CD4-positive, alpha-beta T cell (primary cell): ENCODE data around the gene SORCS2. TPM values are rescaled to one million over a fixed set of nuclear protein-coding genes. Genes with fewer than 3 reads are reported as not detected.

ENCODE experiments used
- ATAC-seq: fragments of 200-7000 bp; cut with Tn5 transposase; one replicate; pipeline ENCODE4 v1.10.0; 2022; ENCODE audit warnings: mild to moderate bottlenecking; ENCODE audit not compliant: poor library complexity
- CTCF ChIA-PET: fragments of 350-600 bp; sonication (Branson Sonifier 250); formaldehyde crosslinking; loops from one replicate; lab custom pipeline; 2021; ENCODE audit warnings: antibody characterized with exemption, inconsistent platforms; lab: Charles Lee
- POLR2A ChIA-PET: fragments of 350-600 bp; sonication (Branson Sonifier 250); formaldehyde crosslinking; loops from one replicate; lab custom pipeline; 2021; ENCODE audit warnings: antibody characterized with exemption, inconsistent platforms; lab: Charles Lee
- DNase-seq, 14 experiments: peaks; one replicate each; pipeline ENCODE4 v3.0.0-alpha.2; 2013 to 2020; ENCODE audit warnings: mixed read lengths in 2 of 14
- H3K27ac ChIP-seq, 2 donors: one replicate each; pipeline versions ENCODE4 v1.5.1 to v1.7.0; 2013; ENCODE audit warnings: low read length in 2 of 2, low read depth in 1 of 2, mild to moderate bottlenecking in 1 of 2
- H3K27me3 ChIP-seq, 2 experiments: 1 replicate in 1 of 2; 2 replicates in 1 of 2; pipeline versions ENCODE4 v1.6.1 to v1.7.0; 2013; ENCODE audit warnings: low read length in 2 of 2, control low read depth in 1 of 2, mild to moderate bottlenecking in 1 of 2, moderate library complexity in 1 of 2; ENCODE audit not compliant: insufficient read depth in 2 of 2, control insufficient read depth in 1 of 2
- H3K36me3 ChIP-seq: one replicate; pipeline ENCODE4 v1.6.1; 2013; ENCODE audit warnings: low read length, control low read depth; ENCODE audit not compliant: insufficient read depth
- H3K4me1 ChIP-seq: one replicate; pipeline ENCODE4 v1.6.1; 2013; ENCODE audit warnings: low read length, control low read depth; ENCODE audit not compliant: insufficient read depth
- H3K4me3 ChIP-seq: one replicate; pipeline ENCODE4 v1.5.1; 2013; ENCODE audit warnings: mild to moderate bottlenecking, low read length, moderate library complexity
- H3K9me3 ChIP-seq, 2 experiments: 1 replicate in 1 of 2; 2 replicates in 1 of 2; pipeline versions ENCODE4 v1.6.1 to v1.7.0; 2013; ENCODE audit warnings: low read length in 2 of 2, mild to moderate bottlenecking in 2 of 2, control low read depth in 1 of 2, moderate library complexity in 1 of 2; ENCODE audit not compliant: control insufficient read depth in 1 of 2, insufficient read depth in 1 of 2
- H3K27ac Mint-ChIP-seq: one replicate; pipeline ENCODE4 v1.8.0; 2020; ENCODE audit warnings: mixed read lengths
- H3K27me3 Mint-ChIP-seq: one replicate; pipeline ENCODE4 v1.8.0; 2021; ENCODE audit warnings: mixed read lengths
- H3K36me3 Mint-ChIP-seq: one replicate; pipeline ENCODE4 v1.8.0; 2021; ENCODE audit warnings: low read depth, mixed read lengths
- H3K4me1 Mint-ChIP-seq: one replicate; pipeline ENCODE4 v1.8.0; 2021; ENCODE audit warnings: low read depth, mixed read lengths
- H3K4me3 Mint-ChIP-seq: one replicate; pipeline ENCODE4 v1.8.0; 2020; ENCODE audit warnings: mild to moderate bottlenecking, mixed read lengths
- H3K9me3 Mint-ChIP-seq: one replicate; pipeline ENCODE4 v1.8.0; 2020; ENCODE audit warnings: mixed read lengths
- CTCF ChIP-seq: fragments of 200-600 bp; IDR thresholded peaks from one replicate; pipeline ENCODE4 v1.8.0; 2022; ENCODE audit warnings: antibody characterized with exemption, mild to moderate bottlenecking
- intact Hi-C, 2 experiments: fragments of 100-400 bp; cut with DNase I in 1 of 2; cut with micrococcal nuclease in 1 of 2; formaldehyde crosslinking; loops; one replicate each; pipeline versions ENCODE4 v1.15.1 to v1.9.0; 2023 to 2025; cut with DNase I, micrococcal nuclease
- total RNA-seq, 174 experiments: library from RNA in 2 of 174; stranded (reverse) in 2 of 174; gene quantifications; one replicate each; pipeline ENCODE4 v1.2.3 and lab custom pipeline; 2021 to 2026

Gene SORCS2
- total RNA-seq, 2 experiments from 2014 or later = not detected

GRCh38 chr4:7756071-7756470, 563.7 kb downstream of the SORCS2 start:
- H3K27ac Mint-ChIP-seq = no peak overlapping the region

GRCh38 chr4:7756561-7757355, 564.4 kb downstream of the SORCS2 start:
- intact Hi-C loops = no loop called here
- Histone ChIP-seq H3K27me3 (no peaks in the 10 kb centered on the region), H3K9me3 (no peaks in the 10 kb centered on the region), H3K4me1 (peaks cover 24% of the 10 kb centered on the region), H3K36me3 (no peaks in the 10 kb centered on the region), H3K27ac (no peak overlapping the region), H3K4me3 (no peak overlapping the region)
- ATAC-seq = no peak
- Mint-ChIP-seq H3K4me1 (peaks cover 28% of the 10 kb centered on the region), H3K27ac (no peak overlapping the region), H3K9me3 (no peaks in the 10 kb centered on the region), H3K4me3 (no peak overlapping the region), H3K36me3 (peaks cover 10% of the 10 kb centered on the region), H3K27me3 (no peaks in the 10 kb centered on the region)
- CTCF ChIA-PET = no interaction called here
- DNase-seq = no peak
- POLR2A ChIA-PET = no interaction called here
- TF ChIP-seq CTCF = no peak

More at GRCh38 chr4:7756071-7756470, 563.7 kb downstream of the SORCS2 start:
- Mint-ChIP-seq H3K4me1 (peaks cover 23% of the 10 kb centered on the region), H3K4me3 (no peak overlapping the region), H3K9me3 (peaks cover 2% of the 10 kb centered on the region), H3K27me3 (no peaks in the 10 kb centered on the region), H3K36me3 (peaks cover 4% of the 10 kb centered on the region)
- Histone ChIP-seq H3K4me3 (no peak overlapping the region), H3K27ac (no peak overlapping the region), H3K27me3 (no peaks in the 10 kb centered on the region), H3K4me1 (peaks cover 21% of the 10 kb centered on the region), H3K9me3 (no peaks in the 10 kb centered on the region), H3K36me3 (no peaks in the 10 kb centered on the region)
- no peak for DNase-seq
- ChIA-PET CTCF (no interaction called here), POLR2A (no interaction called here)
- no peak for TF ChIP-seq CTCF
- intact Hi-C loops = no loop called here
- no peak for ATAC-seq

DNA sequence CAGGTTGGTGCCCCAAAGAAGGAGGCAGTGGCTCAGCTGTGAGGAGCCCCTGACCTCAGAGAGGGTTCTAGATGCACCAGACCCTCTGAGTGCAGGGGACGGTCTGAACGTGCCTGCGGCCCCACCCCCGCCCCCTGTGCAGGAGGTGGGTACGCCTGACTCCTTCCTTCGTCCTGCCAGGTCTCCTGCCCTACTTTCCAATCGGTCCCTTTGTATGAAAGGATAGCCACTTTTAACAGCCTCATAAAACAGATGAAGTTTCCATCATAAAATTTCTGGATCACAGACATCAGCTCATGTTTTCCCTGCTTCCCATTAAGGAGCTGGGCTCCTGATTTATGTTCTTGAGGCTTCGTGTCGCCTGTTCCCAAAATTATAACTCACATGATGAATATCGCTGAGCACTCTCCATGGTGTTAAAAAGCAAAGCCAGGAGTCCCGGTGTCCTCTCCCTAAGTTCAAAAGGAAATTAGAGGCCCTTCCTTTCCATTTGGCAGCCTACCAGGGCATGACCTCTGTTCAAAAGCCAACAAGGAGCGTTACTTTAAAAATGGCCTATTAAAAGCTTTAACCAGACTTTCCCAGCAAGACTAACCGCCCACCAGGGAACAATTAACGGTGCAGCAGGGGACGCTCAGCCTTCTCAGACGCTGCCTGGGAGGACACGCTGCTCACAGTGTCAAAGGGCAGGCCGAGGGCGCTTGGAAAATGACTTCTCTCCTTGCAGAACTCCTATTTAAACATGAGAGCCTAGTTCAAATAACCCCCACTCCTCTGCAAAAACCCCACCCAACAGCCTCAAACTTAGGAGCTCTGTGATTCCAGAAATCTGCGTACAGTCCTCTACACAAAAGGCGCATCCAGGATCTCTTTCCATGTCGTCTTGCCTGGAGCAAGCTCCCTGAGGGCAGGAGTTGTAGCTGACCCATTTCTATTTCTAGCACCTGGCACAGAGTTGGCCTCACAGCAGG, 565.4 kb downstream of the SORCS2 start:
- H3K36me3 Mint-ChIP-seq = peaks cover 12% of the 10 kb centered on the region
- no peak overlapping the region for H3K4me3 ChIP-seq
- no peaks in the 10 kb centered on the region for H3K27me3 Mint-ChIP-seq
- peak overlapping the region; percentile 89 for H3K27ac Mint-ChIP-seq
- no peaks in the 10 kb centered on the region for H3K36me3 ChIP-seq
- DNase-seq = no peak
- H3K4me1 ChIP-seq = peaks cover 24% of the 10 kb centered on the region
- TF ChIP-seq CTCF = no peak
- ATAC-seq = no peak
- peaks cover 32% of the 10 kb centered on the region for H3K4me1 Mint-ChIP-seq
- H3K9me3 Mint-ChIP-seq = no peaks in the 10 kb centered on the region
- no peak overlapping the region for H3K4me3 Mint-ChIP-seq
- H3K9me3 ChIP-seq = no peaks in the 10 kb centered on the region
- ChIA-PET CTCF (interaction anchor here (0.7 to 1.0 kb wide), 2 partner anchors 8 to 44 kb away, joined by 3 to 4 read pairs; no protein-coding TSS in a partner anchor), POLR2A (interaction anchor here (0.9 kb wide), 1 partner anchor 182 kb away, joined by 6 read pairs; the partner anchor contains the start of gene AFAP1)
- H3K27me3 ChIP-seq = no peaks in the 10 kb centered on the region
- intact Hi-C loops = loop anchor here in 1 of 2 experiments (2.0 kb wide), 1 partner anchor 45 kb away; no protein-coding TSS in a partner anchor
- peak overlapping the region in 1 of 2 donors; percentile 85 for H3K27ac ChIP-seq
